HG03108 (cell line): ENCODE measurements around the gene HTATIP2.
"Not testable (repeated sequence)": the region's sequence is repeated elsewhere in the genome, so short reads cannot be mapped to it uniquely, and the experiment has no call there.

Experiments used
- ATAC-seq: cut with Tn5 transposase; IDR thresholded peaks from one replicate; pipeline ENCODE4 v1.9.1; 2021; ENCODE audit warnings: moderate library complexity; ENCODE audit not compliant: unreplicated experiment

The HTATIP2 gene

DNA sequence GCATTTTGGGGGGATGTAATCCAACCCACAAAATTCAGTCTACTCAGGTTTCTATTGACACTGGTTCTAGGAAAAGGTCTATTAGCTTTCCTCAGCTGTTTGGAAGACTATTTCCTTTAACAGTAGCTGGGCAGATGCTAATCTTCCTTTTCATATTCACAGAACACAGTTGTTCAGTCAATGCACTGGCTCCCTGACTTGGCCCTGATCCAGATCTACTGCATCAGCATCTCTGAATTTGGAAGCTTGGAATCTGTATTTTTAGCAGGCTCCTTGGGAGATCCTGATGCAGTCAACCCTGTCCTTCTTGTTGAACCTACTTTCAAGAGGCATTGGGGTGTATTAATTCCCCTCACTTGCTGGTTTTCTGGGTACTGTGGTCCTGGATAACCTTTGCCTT, 6.3 kb downstream of the HTATIP2 start:
- no peak for ATAC-seq

DNA sequence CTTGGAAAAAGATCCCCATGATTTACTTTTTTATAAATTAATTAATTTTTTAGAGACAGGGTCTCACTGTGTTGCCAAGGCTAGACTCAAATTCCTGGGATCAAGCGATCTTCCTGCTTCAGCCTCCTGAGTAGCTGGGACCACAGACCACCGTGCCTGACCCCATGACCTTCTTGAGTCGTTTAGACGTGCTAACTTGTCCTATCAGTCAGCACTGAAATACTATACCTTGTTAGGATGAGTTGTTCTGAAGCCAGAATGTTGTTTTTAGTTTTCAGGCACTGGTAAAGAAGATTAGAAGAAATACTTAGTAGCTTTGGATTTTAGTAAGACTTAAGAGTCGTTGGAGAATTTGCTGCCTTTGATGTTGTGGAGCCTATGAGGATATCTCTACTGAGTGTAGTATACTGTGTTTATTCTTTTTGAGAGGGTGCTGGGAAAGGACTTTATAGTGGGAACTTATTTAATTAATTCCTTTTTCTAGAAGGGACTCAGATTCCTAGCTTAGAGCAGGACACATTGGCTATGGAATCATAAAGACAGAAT, 8.6 kb downstream of the HTATIP2 start:
- ATAC-seq = no peak

DNA sequence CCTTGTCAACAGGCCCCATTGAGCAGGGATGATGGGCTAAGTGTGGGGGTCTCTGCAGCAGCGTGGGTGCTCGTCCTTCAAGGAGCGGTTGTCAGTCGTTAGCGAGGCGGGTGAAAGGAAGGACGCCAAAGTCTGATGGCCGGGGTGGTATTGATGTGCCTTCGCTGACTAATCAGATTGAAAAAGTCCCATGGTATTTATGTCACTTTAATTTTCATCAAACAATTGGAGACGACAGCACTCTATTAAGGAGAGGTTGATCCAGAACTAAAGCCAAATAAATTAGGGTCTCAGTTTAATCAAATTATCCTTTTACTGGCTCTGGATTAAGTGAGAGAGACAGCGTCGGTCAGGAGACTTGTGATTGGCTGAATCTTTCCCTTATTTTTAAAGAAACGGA, 9.6 kb downstream of the HTATIP2 start:
- no peak for ATAC-seq

DNA sequence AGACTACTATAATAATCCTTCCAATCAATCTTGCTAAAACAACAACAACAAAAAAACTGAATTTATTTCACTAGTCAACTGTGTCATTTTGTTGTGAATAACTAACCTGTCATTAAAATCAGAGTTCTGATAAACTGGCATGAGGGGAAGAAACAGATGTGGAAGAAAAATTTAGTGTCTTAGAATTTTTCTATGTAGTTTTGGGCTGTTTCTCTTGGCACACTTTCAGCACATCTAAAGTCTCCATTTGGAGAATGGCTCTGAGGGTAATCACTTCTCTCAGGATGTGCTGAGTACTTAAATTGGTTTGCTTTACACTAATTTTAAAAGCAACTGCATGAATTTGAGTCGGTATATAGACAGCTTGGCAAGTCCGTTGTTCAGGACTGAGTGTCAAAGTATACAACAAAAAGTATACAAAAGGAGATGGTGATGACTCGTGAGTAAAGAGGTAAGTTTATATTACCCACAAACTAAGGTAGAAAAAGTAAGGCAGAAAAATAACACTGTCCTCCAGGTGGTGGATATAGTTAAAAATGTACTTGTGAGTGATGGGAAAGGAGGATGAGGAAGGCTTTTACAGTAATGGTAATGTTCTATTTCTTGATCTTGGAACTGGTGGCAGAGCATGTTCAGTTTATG, 10.2 kb downstream of the HTATIP2 start:
- ATAC-seq = no peak

DNA sequence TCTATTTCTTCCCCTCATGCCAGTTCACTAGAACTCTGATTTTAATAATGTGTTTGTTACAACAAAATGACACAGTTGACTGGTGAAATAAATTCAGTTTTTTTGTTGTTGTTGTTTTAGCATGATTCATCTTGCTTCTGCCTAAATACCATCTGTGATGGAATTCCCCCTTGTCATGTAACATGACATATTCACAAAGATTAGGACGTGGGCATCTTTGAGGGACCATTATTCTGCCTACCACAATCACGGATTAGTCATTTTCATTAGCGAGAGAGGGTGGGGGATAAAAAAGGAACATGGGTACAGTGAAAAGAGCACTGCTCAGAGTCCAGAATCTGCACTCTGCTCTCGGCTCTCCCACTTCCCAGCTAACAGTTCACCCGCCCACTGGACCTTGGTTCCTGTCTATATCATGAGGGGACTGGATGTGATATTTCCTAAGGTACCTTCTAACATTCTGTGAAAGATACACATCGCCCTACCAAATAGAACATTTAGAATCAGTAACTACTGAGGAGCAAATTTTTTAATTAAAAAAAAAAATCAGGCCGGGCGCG, 11.3 kb downstream of the HTATIP2 start:
- ATAC-seq = no peak

DNA sequence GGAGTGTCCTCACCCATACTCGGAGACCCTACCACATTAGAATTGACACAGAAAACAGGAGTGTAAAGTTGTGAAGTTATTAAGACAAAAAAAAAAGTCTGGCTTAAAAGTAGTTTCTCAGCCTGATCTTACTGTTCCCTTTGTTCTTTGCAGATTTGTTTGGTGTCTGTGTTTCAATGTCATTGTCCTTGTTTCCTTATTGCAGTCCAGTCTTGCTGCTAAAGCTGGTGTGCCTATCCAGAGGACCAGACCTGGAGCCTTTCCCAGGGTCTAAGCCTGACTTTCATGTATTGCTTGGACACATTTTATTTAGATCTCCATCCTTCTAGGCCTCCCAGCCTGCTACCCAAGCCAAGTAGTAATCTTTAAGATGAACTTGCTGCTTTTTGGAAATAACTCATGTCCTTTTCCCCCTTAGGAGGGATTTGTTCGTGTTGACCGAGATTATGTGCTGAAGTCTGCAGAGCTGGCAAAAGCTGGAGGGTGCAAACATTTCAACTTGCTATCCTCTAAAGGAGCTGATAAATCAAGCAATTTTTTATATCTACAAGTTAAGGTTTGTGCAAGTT, 12.7 kb downstream of the HTATIP2 start:
- ATAC-seq = no peak

DNA sequence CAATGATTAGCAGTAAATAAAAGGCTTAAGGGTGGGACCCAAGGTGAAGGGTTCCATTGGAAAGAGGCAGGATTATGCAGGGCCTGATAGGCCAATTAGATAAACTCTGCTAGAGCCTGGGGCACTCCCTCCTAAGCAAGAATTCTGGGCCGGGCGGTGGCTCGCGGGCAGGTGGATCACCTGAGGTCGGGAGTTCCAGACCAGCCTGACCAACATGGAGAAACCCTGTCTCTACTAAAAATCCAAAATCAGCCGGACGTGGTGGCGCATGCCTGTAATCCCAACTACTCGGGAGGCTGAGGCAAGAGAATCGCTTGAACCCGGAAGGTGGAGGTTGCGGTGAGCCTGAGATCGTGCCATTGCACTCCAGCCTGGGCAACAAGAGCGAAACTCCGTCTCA, 22.5 kb downstream of the HTATIP2 start:
- ATAC-seq = not testable (repeated sequence)

DNA sequence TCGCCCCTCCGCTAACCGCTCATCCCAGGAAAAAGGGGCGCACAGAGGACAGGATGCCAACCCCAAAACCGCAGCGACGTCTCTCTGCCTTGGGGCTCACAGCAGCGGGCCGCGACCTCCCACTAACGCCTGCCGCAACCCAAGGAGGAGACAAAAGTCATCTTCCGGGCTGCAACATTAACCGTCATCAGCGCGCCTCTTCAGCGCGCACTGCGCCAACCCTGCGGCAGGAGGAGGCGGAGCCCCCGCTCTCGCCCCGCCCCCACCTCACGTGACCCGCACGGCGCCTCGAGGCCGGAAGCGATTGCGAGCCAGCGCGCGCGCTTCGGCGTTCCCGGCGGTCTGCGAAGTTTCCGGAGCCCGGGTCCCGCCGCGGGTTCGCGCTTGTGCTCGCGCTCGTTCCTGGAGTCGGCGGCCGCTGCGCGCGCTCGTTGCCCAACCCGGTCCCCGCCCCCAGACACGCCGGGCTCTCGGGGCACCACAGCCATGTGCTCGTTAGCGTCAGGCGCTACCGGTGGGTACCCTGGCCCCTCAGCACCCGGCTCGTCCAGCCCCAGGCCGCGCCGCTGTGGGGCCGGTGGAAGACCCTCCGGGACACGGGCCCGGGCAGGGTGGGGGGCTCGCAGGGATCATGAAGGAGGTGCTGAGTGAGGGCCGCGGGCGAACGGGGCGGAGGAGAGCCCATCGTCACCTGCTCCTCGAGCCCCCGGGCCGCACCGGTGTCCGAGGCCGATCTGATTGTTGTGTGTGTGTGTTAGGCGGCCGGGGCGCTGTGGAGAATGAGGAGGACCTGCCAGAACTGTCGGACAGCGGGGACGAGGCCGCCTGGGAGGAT, 24.0 kb downstream of the HTATIP2 start, which contains the start of gene PRMT3:
Gene PRMT3, plus strand, starts transcription at position 456 of the 835 bp plus-strand sequence. Its CDS starts 31 bp downstream, at position 487.
- peak; percentile 77 for ATAC-seq

DNA sequence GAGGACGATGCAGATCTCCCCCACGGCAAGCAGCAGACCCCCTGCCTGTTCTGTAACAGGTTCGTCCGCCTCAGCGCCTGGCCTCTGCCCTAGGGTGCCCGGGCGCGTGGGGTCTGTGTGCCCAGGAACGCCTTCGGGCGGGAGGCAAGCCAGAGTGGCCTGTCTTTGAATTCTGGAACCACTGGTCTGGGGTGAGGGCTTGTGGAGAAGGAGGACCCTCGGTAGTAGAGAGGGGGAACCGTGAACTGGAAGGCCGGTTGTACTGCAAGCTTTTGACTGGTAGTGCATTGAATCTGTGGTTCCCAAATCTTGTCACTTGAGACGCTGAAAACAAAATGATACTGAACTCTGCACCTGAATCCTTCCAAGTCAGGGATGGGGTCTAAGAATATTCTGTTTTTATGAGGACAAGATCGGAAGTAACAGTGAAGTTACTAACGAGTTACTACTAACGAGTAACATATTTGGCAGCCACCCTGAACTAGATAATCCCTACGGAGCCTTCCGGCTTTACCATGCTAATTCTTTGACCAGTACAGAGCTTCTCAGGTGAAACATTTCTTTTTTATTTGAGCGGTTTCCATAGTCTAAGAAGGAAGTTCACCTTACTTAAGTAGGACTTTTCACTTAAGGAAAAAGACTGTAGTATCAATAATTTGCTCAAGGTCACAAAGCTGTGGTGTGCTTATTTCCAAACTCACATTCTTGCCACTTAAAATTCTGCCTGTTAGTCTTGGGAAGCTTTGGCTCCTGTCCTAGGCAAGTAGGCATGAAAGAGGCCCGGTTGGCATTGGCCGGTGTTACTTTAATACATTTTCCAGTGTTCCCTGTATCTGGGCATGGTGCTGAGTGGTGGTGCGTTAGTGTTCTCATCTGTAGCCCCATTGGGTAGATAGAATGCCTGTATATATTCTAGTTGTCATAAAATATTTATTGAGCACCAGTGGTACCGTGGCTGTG, 24.9 kb downstream of the HTATIP2 start:
- ATAC-seq = no peak

DNA sequence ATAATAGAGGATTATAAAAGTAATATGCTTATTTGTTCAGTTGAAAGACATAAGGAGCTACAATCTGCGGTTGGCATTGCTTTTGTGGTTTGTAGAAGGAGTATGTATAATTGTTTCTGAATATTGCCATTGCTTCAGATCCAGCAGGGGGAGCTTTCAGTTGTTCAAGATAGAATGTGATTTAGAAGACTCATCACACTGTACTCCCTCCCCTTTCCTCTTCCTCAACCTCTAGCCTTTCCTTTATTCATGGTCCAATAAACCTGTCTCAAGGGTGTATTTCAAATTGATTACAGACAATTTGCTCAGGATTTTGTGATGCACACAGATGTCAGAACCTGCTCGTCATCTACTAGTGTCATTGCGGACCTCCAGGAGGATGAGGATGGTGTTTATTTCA, 33.8 kb downstream of the HTATIP2 start:
- ATAC-seq = no peak

DNA sequence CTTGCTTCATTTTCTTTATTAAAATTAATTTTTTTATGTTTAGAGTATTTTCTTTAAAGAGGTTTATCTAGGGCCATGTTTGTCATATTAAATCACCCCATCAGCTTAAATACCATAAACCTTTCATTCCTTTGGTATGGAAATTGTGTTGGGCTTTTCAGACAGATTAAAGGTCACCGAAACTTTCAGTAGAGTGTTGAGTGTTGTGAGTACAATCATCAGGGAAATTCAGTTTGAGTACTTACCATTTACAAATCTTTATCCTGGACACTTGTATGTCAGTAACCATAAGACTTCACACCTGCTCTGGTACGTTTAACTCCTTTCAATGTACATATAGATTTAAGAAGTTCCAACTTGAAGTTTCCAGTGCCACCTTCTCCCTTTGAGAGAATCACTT, 36.0 kb downstream of the HTATIP2 start:
- ATAC-seq = no peak

DNA sequence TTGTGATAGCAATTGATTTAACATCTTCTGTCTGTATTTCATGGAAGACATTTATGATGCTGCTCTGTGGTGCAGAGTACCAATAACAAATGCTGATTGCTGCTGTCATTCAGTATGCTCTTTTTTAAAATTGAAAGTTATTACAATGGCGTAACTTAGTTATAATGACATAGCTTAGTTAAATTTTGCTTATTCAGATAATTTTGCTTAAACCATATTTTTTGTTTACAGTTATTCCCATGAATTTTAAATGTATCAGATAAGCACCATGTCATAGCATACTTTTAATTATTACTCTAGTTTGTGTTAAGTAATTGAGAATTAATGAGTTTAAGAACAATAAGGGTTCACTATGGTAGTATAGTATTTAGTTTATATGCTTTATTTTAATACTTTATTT, 39.5 kb downstream of the HTATIP2 start:
- ATAC-seq = no peak

DNA sequence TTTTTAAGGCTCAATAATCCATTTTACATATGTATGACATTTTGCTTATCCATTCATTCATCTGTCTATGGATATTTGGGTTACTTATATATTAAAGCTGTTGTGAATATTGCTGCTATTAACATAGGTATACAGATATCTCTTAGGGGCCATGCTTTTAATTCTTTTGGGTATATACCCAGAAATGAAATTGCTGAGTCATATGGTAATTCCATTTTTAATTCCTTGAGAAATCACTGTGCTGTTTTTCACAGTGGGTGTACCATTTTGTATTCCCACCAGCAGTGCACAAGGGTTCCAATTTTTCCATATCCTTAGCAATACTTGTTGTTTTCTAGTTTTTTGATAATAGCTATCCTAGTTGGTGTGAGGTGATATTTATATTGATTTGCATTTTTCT, 43.0 kb downstream of the HTATIP2 start:
- ATAC-seq = no peak

DNA sequence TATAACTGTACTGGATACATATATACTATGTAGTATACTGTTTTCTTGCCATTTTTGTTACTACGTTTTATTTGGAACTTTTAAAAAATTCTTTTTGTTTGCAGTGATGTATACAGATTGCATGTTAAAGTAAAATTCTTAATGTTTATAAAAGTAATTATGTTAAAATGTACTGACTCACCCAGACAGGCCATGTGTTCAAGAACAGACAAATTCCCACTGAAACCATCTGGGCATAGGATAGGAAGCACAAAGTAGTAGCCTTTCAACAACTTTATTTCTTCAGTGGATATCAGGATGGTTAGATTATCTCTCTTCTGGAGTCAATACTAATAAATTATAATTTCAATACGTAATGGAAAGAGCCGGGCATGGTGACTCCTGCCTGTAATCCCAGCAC, 43.8 kb downstream of the HTATIP2 start:
- no peak for ATAC-seq

DNA sequence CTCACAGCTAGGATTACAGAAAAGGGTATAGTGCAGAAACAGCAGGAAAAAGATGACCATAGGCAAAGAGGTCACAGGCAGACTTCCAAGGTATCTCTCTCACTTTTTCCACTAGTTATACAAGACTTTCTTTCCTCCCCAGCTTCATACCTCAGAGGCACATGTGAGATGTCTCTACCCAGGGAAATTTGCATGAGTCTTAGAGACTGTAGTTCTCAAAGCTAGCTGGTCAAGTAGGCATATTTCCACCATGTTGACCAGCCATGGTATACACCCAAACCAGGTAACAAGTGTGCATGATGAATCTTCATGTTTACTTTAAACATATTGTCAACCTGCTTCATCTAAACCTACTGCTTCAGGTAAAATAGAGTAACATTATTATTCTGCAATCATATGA, 51.9 kb downstream of the HTATIP2 start:
- ATAC-seq = no peak

DNA sequence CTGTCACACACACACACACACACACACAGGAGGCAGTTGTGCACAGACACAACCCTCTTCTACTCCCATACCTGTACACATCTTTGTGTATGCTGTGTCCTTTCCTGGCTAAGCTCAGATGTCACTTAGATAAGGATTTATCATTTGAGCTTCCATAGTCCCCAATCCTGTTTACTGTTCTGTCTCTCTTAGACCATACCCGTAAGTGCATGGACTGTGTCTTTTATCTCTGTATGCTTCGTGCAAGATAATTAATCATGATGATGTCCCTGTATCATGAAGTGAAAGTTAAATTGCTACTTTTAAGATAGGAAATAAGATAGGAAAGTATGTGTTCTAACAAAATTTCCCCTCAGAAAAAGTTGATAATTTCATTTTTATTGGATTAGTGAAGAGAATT, 54.3 kb downstream of the HTATIP2 start:
- no peak for ATAC-seq

DNA sequence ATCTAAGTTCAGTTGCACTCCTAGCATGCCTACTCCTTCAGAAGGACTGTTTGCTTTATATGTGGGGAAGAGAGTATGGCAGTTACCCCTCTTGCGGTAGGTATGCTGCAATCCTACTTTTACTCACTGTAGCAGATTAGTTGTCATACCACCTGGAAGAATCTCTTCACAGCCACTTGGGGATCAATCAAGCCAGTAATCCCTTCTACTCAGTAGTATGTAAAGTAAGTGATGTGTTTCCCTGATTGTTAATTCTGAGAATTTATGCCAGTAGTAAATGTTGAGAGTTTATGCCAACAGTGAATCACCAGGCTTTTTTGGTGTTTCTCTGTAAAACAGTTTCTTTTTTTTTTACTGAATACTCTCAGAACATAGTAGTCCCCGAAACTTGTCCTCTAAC, 58.4 kb downstream of the HTATIP2 start:
- ATAC-seq = no peak

DNA sequence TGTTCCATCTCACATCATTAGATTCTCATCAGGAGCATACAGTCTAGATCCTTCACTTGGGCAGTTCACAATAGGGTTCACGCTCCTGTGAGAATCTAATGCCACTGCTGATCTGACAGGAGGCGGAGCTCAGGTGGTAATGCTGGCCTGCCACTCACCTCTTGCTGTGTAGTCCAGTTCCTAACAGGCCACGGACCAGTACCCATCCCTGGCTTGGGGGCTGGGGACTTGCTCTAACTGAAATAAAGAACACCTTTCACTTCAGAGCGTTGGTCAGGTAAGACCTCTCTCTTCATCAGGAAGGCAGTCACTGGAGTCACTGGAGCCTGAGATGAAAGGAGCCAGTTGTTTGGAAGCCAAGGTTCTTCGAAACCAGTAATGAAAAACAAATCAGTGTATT, 65.7 kb downstream of the HTATIP2 start:
- ATAC-seq = no peak
